Glomerular visceral epithelial cell (primary cell): ENCODE results near the gene GPT2.
"Not testable (repeated sequence)": the region's sequence is repeated elsewhere in the genome, so short reads cannot be mapped to it uniquely, and the experiment has no call there.

Source experiments
- DNase-seq: peaks from one replicate; pipeline ENCODE4 v3.0.0-alpha.2; 2016; ENCODE audit errors: extremely low spot score

GPT2 gene

GRCh38 chr16:46920402-46921068, 36.4 kb downstream of the GPT2 start:
- no peak for DNase-seq

- no peak for DNase-seq
Measured at GRCh38 chr16:46922239-46922638, 38.1 kb downstream of the GPT2 start.

- DNase-seq = no peak
Measured at GRCh38 chr16:46923513-46924295, 39.5 kb downstream of the GPT2 start.

GRCh38 chr16:46924402-46924801, 40.2 kb downstream of the GPT2 start:
- no peak for DNase-seq

- DNase-seq = no peak
Measured at GRCh38 chr16:46926470-46927225, 42.5 kb downstream of the GPT2 start.

- no peak for DNase-seq
Measured at GRCh38 chr16:46927273-46927672, 43.1 kb downstream of the GPT2 start.

- no peak for DNase-seq
Measured at GRCh38 chr16:46928811-46929210, 44.6 kb downstream of the GPT2 start.

- DNase-seq = peak; percentile 57
Measured at GRCh38 chr16:46929378-46930332, 45.5 kb downstream of the GPT2 start.

- no peak for DNase-seq
Measured at GRCh38 chr16:46930861-46931260, 46.7 kb downstream of the GPT2 start.

GRCh38 chr16:46932802-46933201, 48.6 kb downstream of the GPT2 start:
- no peak for DNase-seq

- no peak for DNase-seq
Measured at GRCh38 chr16:46937536-46937935, 53.4 kb downstream of the GPT2 start.

- not testable (repeated sequence) for DNase-seq
Measured at GRCh38 chr16:46944713-46945112, 60.6 kb downstream of the GPT2 start.

GRCh38 chr16:46947900-46948547, 63.9 kb downstream of the GPT2 start:
- DNase-seq = peak; percentile 40

- DNase-seq = no peak
Measured at GRCh38 chr16:46948548-46949166, 64.5 kb downstream of the GPT2 start.

GRCh38 chr16:46949241-46949892, 65.2 kb downstream of the GPT2 start:
- no peak for DNase-seq

- no peak for DNase-seq
Measured at GRCh38 chr16:46950009-46950408, 65.8 kb downstream of the GPT2 start.

- no peak for DNase-seq
Measured at GRCh38 chr16:46954562-46954961, 70.4 kb downstream of the GPT2 start.

- peak; percentile 4 for DNase-seq
Measured at GRCh38 chr16:46961373-46962353, 77.5 kb downstream of the GPT2 start.

- no peak for DNase-seq
Measured at GRCh38 chr16:46962629-46963028, 78.5 kb downstream of the GPT2 start.
